Measurements from ENCODE around the gene FREM1. TPM values are rescaled to one million over a fixed set of nuclear protein-coding genes. Genes with fewer than 3 reads are reported as not detected.

FREM1 gene
- total RNA-seq, 2 experiments from 2014 or later, result not detected

- H3K27me3 Mint-ChIP-seq, result peaks cover 4% of the 10 kb centered on the region
- no peaks in the 10 kb centered on the region for H3K4me1 Mint-ChIP-seq (ENCODE audit: low read depth)
- H3K27ac Mint-ChIP-seq, result no peak overlapping the region
- ATAC-seq, result no peak
- TF ChIP-seq CTCF (IDR thresholded peaks at IDR 0.05), result no peak
- ChIA-PET CTCF (no interaction called here), POLR2A (no interaction called here)
- no peaks in the 10 kb centered on the region for H3K36me3 Mint-ChIP-seq (ENCODE audit: low read depth)
- no peaks in the 10 kb centered on the region for H3K9me3 Mint-ChIP-seq
- H3K4me3 Mint-ChIP-seq, result no peak overlapping the region
- DNase-seq, result no peak
- intact Hi-C loops (cut with micrococcal nuclease), result no loop called here
Observed at GRCh38 chr9:14899815-14900193, 10.4 kb downstream of the FREM1 start.

GRCh38 chr9:14899042-14899814 lies 11.0 kb downstream of the FREM1 start:
- ChIA-PET POLR2A (no interaction called here), CTCF (no interaction called here)
- Mint-ChIP-seq H3K4me3 (no peak overlapping the region), H3K36me3 (ENCODE audit: low read depth) (no peaks in the 10 kb centered on the region), H3K27me3 (peaks cover 4% of the 10 kb centered on the region), H3K9me3 (no peaks in the 10 kb centered on the region), H3K4me1 (ENCODE audit: low read depth) (no peaks in the 10 kb centered on the region), H3K27ac (no peak overlapping the region)
- no peak for TF ChIP-seq CTCF (IDR thresholded peaks at IDR 0.05)
- intact Hi-C loops (cut with micrococcal nuclease), result no loop called here
- DNase-seq (no peak), ATAC-seq (no peak)

GRCh38 chr9:14895806-14896205 lies 14.4 kb downstream of the FREM1 start:
- H3K36me3 Mint-ChIP-seq (ENCODE audit: low read depth), result no peaks in the 10 kb centered on the region
- H3K9me3 Mint-ChIP-seq, result no peaks in the 10 kb centered on the region
- H3K27ac Mint-ChIP-seq, result no peak overlapping the region
- DNase-seq (no peak), ATAC-seq (no peak)
- CTCF ChIA-PET, result no interaction called here
- TF ChIP-seq CTCF (IDR thresholded peaks at IDR 0.05), result no peak
- POLR2A ChIA-PET, result no interaction called here
- H3K27me3 Mint-ChIP-seq, result peaks cover 3% of the 10 kb centered on the region
- H3K4me1 Mint-ChIP-seq (ENCODE audit: low read depth), result no peaks in the 10 kb centered on the region
- no peak overlapping the region for H3K4me3 Mint-ChIP-seq
- intact Hi-C loops (cut with micrococcal nuclease), result no loop called here

- ChIA-PET CTCF (interaction anchor here (1.0 to 1.6 kb wide), 2 partner anchors 9 to 10 kb away, joined by 3 to 4 read pairs; no protein-coding TSS in a partner anchor), POLR2A (no interaction called here)
- H3K4me3 Mint-ChIP-seq, result no peak overlapping the region
- ATAC-seq (no peak), DNase-seq (no peak)
- H3K36me3 Mint-ChIP-seq (ENCODE audit: low read depth), result no peaks in the 10 kb centered on the region
- intact Hi-C loops (cut with micrococcal nuclease), result no loop called here
- peaks cover 4% of the 10 kb centered on the region for H3K27me3 Mint-ChIP-seq
- H3K4me1 Mint-ChIP-seq (ENCODE audit: low read depth), result no peaks in the 10 kb centered on the region
- H3K9me3 Mint-ChIP-seq, result no peaks in the 10 kb centered on the region
- H3K27ac Mint-ChIP-seq, result no peak overlapping the region
- no peak for TF ChIP-seq CTCF (IDR thresholded peaks at IDR 0.05)
Observed at GRCh38 chr9:14893280-14893679, 16.9 kb downstream of the FREM1 start.

- DNase-seq, result no peak
- CTCF ChIA-PET, result no interaction called here
- Mint-ChIP-seq H3K4me3 (no peak overlapping the region), H3K36me3 (ENCODE audit: low read depth) (no peaks in the 10 kb centered on the region), H3K9me3 (no peaks in the 10 kb centered on the region), H3K4me1 (ENCODE audit: low read depth) (no peaks in the 10 kb centered on the region), H3K27ac (no peak overlapping the region), H3K27me3 (peaks cover 3% of the 10 kb centered on the region)
- POLR2A ChIA-PET, result no interaction called here
- intact Hi-C loops (cut with micrococcal nuclease), result no loop called here
- no peak for ATAC-seq
- no peak for TF ChIP-seq CTCF (IDR thresholded peaks at IDR 0.05)
Observed at GRCh38 chr9:14891332-14891731, 18.9 kb downstream of the FREM1 start.

Measured in activated CD8-positive, alpha-beta T cell treated with anti-CD3 and anti-CD28 coated beads for 36 hours (primary cell).